Peyer's patch (tissue), 4 donors: ENCODE results near the gene DNAJC28.
"Not testable (repeated sequence)": the region's sequence is repeated elsewhere in the genome, so short reads cannot be mapped to it uniquely, and the experiment has no call there.

Source experiments
- POLR2A ChIP-seq, 2 donors: fragments of 450-650 bp; IDR thresholded peaks; one replicate each; pipeline ENCODE4 v1.5.1; 2017; ENCODE audit warnings: antibody characterized with exemption in 2 of 2, mild to moderate bottlenecking in 2 of 2, moderate library complexity in 2 of 2
- TF ChIP-seq, protein P1 (sequence below), 6 experiments: fragments of 450-650 bp in 4 of 6; fragments of 200-600 bp in 2 of 6; sonication (generic) in 1 of 6; IDR thresholded peaks; one replicate each; pipeline ENCODE4 v1.5.1; 2017 to 2019; ENCODE audit warnings: antibody characterized with exemption in 6 of 6, mild to moderate bottlenecking in 3 of 6, moderate library complexity in 1 of 6

- TF ChIP-seq, protein P1, sequence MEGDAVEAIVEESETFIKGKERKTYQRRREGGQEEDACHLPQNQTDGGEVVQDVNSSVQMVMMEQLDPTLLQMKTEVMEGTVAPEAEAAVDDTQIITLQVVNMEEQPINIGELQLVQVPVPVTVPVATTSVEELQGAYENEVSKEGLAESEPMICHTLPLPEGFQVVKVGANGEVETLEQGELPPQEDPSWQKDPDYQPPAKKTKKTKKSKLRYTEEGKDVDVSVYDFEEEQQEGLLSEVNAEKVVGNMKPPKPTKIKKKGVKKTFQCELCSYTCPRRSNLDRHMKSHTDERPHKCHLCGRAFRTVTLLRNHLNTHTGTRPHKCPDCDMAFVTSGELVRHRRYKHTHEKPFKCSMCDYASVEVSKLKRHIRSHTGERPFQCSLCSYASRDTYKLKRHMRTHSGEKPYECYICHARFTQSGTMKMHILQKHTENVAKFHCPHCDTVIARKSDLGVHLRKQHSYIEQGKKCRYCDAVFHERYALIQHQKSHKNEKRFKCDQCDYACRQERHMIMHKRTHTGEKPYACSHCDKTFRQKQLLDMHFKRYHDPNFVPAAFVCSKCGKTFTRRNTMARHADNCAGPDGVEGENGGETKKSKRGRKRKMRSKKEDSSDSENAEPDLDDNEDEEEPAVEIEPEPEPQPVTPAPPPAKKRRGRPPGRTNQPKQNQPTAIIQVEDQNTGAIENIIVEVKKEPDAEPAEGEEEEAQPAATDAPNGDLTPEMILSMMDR (IDR thresholded peaks at IDR 0.05): not testable (repeated sequence)
- not testable (repeated sequence) for TF ChIP-seq POLR2A (IDR thresholded peaks at IDR 0.05)
Observed at GRCh38 chr21:33469183-33469582, 22.3 kb downstream of the DNAJC28 start.
